ENCODE results near the gene STXBP6. TPM values are rescaled to one million over a fixed set of nuclear protein-coding genes. Genes with fewer than 3 reads are reported as not detected.
A peak's percentile ranks its signal among the peaks of the same experiment; 100 is the strongest.

STXBP6 gene
- total RNA-seq, 1 donor from 2014 or later: 27.4 TPM

DNA sequence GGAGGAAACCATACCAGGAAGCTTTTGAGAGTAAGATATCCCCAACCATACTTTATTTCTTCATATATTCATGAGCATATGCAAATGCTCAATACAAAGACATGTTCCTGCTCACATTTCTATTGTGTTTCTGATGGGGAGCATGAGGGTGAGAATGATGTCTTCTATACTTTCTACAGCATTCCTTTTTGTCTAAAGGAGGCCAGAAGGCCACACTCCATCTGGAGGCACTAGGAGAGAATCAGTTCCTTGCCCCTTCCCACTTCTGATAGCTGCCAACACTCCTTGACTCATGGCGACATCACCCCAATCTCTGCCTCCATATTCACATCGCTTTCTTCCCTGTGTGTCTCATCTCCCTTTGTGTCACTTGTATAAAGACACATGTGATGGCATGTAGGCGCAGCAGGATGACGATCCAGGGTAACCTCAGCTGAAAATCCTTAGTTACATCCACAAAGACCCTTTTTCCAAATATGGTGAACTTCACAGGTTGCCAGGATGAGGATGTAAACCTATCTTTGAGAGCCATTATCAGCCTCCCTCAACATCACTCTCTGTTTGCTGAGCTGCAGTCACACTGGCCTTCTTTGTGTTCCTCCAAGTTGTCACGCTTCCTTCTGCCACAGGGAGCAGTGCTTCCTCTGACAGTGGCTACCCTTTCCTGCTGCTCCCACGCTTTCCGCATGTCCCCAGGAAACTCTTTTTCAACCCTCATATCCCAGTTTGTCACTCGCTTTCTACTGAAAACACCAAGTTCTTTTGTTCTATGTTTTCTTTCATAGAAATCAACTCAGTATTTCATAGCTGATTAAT is 96.9 kb downstream of the STXBP6 start:
- TF ChIP-seq, protein P1, sequence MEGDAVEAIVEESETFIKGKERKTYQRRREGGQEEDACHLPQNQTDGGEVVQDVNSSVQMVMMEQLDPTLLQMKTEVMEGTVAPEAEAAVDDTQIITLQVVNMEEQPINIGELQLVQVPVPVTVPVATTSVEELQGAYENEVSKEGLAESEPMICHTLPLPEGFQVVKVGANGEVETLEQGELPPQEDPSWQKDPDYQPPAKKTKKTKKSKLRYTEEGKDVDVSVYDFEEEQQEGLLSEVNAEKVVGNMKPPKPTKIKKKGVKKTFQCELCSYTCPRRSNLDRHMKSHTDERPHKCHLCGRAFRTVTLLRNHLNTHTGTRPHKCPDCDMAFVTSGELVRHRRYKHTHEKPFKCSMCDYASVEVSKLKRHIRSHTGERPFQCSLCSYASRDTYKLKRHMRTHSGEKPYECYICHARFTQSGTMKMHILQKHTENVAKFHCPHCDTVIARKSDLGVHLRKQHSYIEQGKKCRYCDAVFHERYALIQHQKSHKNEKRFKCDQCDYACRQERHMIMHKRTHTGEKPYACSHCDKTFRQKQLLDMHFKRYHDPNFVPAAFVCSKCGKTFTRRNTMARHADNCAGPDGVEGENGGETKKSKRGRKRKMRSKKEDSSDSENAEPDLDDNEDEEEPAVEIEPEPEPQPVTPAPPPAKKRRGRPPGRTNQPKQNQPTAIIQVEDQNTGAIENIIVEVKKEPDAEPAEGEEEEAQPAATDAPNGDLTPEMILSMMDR (IDR thresholded peaks at IDR 0.05): peak; percentile 29
- H3K27ac ChIP-seq: no peak overlapping the region
- no peaks in the 10 kb centered on the region for H3K4me1 ChIP-seq
- H3K36me3 ChIP-seq: no peaks in the 10 kb centered on the region
- ATAC-seq (peak; percentile 44), DNase-seq (no peak)
- no peaks in the 10 kb centered on the region for H3K27me3 ChIP-seq
- H3K4me3 ChIP-seq: no peak overlapping the region
- no peaks in the 10 kb centered on the region for H3K9me3 ChIP-seq
- intact Hi-C loops (cut with DNase I): no loop called here

DNA sequence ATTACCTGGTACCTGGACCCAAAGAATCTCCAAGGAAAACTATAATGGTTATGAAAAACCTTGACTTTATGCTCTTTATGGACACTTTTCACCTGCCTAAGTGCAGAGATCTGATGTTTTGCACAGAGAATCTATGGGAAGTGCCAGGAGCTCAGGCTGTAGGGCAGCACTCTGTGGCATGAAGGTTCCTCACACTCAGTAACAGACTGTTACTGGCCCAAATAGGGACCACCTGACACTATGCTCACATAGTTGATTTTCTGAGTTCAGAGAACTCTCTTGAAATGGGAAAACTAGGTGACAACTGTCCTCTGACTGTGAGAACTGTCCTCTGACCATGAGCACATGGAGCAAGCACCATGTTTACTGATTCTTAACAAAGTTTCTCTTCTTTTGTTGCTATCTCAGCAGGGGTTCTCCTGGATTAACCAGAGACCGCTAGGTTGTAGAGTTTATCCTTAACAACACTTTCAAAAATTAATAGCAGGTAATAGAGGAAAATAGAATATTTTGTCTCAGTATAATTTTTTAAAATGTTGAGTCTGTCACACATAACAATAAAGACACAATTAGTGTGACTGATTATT is 101.6 kb downstream of the STXBP6 start:
- Histone ChIP-seq H3K27me3 (no peaks in the 10 kb centered on the region), H3K4me1 (no peaks in the 10 kb centered on the region), H3K9me3 (no peaks in the 10 kb centered on the region), H3K4me3 (no peak overlapping the region), H3K36me3 (no peaks in the 10 kb centered on the region), H3K27ac (no peak overlapping the region)
- intact Hi-C loops (cut with DNase I): no loop called here
- TF ChIP-seq, protein P1 (IDR thresholded peaks at IDR 0.05): no peak
- no peak for DNase-seq
- ATAC-seq: no peak

DNA sequence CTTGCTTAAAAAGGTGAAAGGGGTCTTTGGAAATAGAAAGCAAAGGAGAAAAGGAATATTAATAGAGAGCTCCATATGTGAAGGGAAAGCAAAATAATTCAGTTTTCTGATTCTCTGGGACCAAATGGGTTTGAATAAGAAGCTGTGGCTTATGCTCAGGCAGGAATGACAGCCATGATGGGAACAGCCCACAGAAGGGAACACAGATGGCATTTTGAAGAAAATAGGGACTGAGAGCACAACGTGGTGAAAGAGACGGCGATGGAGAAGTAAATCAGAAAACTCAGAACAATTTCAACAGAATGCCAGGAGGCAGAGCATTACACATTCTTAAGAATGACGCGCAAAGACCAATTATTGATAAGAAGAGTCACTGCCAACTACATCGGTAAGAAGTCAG is 102.8 kb downstream of the STXBP6 start:
- intact Hi-C loops (cut with DNase I): no loop called here
- ATAC-seq: no peak
- no peak overlapping the region for H3K27ac ChIP-seq
- TF ChIP-seq, protein P1 (IDR thresholded peaks at IDR 0.05): no peak
- DNase-seq: no peak
- H3K9me3 ChIP-seq: no peaks in the 10 kb centered on the region
- no peaks in the 10 kb centered on the region for H3K36me3 ChIP-seq
- H3K4me1 ChIP-seq: no peaks in the 10 kb centered on the region
- H3K4me3 ChIP-seq: no peak overlapping the region
- no peaks in the 10 kb centered on the region for H3K27me3 ChIP-seq

DNA sequence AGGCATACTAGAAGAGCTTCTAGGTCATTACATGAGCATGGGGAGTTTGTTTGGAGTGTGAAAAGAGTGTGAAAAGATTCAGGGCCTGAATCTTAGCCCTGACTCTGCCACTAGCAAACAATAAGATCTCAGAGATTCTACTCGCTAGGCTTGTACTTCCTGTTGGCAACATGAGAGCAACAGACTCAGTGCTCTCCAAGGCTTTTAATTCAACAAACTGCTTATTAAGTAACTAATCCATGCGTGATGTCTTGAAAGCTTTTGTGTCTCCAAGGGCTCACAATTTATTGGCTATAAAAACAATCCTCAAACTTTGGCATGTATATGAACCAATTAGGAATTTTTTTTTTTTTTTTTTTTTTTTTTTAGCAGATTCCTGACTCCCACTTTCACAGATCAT is 105.1 kb downstream of the STXBP6 start:
- no peak for DNase-seq
- no peaks in the 10 kb centered on the region for H3K4me1 ChIP-seq
- no peaks in the 10 kb centered on the region for H3K9me3 ChIP-seq
- ATAC-seq: peak; percentile 10
- intact Hi-C loops (cut with DNase I): no loop called here
- TF ChIP-seq, protein P1 (IDR thresholded peaks at IDR 0.05): no peak
- no peak overlapping the region for H3K27ac ChIP-seq
- no peak overlapping the region for H3K4me3 ChIP-seq
- no peaks in the 10 kb centered on the region for H3K36me3 ChIP-seq
- no peaks in the 10 kb centered on the region for H3K27me3 ChIP-seq

DNA sequence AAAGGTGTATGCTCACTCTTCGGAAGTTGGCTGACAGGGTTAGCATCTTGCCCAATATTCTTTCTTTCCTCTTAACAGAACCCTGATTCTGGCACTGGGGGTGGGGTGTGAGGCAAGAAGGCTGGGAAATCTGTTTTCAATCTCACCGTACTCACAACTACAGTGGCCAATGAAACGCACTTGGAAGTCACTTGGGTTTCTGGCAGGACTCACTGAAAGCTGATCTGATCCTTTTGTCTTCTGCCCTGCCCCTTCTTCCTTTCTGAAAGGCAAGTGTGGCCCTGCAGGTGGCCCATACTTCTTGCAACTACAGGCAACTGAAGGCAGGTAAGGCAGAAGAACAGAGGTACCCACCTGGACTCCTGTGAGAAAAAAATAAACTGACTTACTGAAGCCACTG is 106.9 kb downstream of the STXBP6 start:
- Histone ChIP-seq H3K9me3 (no peaks in the 10 kb centered on the region), H3K36me3 (no peaks in the 10 kb centered on the region), H3K4me1 (no peaks in the 10 kb centered on the region), H3K27me3 (no peaks in the 10 kb centered on the region), H3K27ac (no peak overlapping the region), H3K4me3 (no peak overlapping the region)
- DNase-seq: no peak
- intact Hi-C loops (cut with DNase I): no loop called here
- TF ChIP-seq, protein P1 (IDR thresholded peaks at IDR 0.05): no peak
- no peak for ATAC-seq
